ENCODE results near the gene ADAMTSL3.

DNA sequence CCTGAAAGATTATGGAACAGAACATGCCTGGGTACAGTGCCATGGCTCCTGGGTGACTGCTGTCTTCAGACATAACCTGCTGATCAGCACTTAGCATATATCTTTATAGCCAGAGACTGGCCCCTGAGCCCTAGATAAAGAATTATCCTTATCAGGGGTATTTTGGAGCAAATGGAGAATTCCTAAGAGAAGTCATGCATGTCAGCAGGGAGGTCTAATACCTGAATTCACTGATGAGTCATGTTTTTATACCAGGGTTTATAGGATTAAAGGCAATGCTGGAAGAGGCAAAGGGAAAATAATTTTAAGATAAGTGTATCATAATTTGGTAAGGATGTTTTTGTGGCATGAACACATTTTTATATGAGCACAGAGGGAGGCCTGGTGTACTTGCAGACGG lies 159.8 kb downstream of the ADAMTSL3 start:
- TF ChIP-seq TAF1 (IDR thresholded peaks at IDR 0.05; ENCODE audit: borderline replicate concordance, low read depth, low read length) = no peak
- TF ChIP-seq EP300 (IDR thresholded peaks at IDR 0.05; ENCODE audit: borderline replicate concordance in 1 of 2, low read depth in 1 of 2, low read length in 1 of 2) = no peak
- TF ChIP-seq, protein P1, sequence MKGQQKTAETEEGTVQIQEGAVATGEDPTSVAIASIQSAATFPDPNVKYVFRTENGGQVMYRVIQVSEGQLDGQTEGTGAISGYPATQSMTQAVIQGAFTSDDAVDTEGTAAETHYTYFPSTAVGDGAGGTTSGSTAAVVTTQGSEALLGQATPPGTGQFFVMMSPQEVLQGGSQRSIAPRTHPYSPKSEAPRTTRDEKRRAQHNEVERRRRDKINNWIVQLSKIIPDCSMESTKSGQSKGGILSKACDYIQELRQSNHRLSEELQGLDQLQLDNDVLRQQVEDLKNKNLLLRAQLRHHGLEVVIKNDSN (IDR thresholded peaks at IDR 0.05; ENCODE audit: borderline replicate concordance, low read depth) = no peak
- TF ChIP-seq, protein P2, sequence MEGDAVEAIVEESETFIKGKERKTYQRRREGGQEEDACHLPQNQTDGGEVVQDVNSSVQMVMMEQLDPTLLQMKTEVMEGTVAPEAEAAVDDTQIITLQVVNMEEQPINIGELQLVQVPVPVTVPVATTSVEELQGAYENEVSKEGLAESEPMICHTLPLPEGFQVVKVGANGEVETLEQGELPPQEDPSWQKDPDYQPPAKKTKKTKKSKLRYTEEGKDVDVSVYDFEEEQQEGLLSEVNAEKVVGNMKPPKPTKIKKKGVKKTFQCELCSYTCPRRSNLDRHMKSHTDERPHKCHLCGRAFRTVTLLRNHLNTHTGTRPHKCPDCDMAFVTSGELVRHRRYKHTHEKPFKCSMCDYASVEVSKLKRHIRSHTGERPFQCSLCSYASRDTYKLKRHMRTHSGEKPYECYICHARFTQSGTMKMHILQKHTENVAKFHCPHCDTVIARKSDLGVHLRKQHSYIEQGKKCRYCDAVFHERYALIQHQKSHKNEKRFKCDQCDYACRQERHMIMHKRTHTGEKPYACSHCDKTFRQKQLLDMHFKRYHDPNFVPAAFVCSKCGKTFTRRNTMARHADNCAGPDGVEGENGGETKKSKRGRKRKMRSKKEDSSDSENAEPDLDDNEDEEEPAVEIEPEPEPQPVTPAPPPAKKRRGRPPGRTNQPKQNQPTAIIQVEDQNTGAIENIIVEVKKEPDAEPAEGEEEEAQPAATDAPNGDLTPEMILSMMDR (IDR thresholded peaks at IDR 0.05) = no peak
- TF ChIP-seq POLR2AphosphoS5 (IDR thresholded peaks at IDR 0.05; ENCODE audit: low read depth, low read length) = no peak

Measured in SK-N-SH (cell line).